HL-60/S4 (cell line): ENCODE results near the gene JADE1.

ENCODE experiments used
- in situ Hi-C: fragments of 300-500 bp; cut with MboI; formaldehyde crosslinking; loops from 2 replicates; pipeline ENCODE4 v1.14.3; 2022; ENCODE audit warnings: low sequenced_read_pairs

The JADE1 gene

DNA sequence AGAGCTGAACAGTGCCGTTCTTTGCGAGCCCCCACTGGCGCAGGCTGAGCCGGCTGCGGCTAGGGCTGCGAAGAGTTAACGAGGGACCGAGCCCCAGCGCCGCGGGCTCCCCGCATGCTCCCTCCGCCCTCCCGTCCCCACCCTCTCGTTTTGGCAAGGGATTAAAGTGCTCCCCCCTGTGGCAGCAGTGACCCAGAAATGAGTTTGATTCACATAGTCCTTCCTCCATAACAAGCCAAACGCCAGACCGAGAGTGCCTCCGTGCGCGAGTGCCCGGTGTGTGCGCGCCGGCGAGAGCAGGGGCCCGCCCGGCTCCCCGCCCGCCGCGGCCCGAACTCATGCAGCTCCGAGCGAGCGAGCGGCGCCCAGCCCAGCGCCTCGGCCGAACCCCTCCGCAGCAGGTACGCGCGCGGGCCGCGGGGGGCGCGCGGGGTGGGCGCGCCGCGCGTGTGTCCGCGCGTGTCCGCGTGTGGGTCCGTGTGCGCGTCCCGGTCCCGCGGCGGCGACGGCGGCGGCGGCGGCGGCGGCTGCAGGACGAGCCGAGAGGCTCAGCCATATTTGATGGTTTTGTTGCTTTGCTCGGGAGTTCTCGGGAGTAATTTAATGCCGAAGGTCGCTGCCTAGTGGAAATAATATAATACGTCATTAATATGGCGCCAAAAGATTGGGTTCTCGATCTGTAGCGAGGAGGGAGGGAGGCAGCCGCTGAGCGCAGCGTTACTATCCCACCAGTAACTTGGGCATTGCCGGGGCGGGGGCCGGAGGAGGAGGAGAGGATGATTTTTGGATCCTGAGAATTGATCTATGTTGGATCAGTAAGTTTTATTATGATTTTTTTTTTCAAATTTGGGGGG, at the start of gene JADE1:
TSS of gene JADE1 (plus strand) at position 224 of the 854 bp plus-strand sequence. CDS start 22,059 bp downstream, outside the sequence.
- in situ Hi-C loops, result no loop called here

DNA sequence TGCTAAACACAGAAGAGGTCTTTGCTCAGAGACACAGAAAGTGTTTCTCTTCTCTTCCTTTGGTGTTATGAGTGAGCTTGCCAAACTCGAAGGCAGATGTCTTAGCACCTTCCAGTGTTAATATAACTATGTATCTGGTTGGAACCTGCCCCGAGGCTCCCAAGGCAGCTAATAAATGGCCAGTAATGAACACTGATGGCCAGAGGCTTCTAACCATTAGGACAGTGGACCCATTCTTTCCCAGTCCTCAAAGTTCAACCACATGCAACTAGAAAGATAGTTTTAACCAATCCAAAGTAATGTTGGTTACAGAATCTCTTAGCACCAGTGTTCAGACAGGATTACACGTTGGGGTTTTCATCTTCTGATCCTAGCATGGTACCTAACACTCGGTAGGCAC, 42.7 kb upstream of the JADE1 start:
- in situ Hi-C loops, result no loop called here

DNA sequence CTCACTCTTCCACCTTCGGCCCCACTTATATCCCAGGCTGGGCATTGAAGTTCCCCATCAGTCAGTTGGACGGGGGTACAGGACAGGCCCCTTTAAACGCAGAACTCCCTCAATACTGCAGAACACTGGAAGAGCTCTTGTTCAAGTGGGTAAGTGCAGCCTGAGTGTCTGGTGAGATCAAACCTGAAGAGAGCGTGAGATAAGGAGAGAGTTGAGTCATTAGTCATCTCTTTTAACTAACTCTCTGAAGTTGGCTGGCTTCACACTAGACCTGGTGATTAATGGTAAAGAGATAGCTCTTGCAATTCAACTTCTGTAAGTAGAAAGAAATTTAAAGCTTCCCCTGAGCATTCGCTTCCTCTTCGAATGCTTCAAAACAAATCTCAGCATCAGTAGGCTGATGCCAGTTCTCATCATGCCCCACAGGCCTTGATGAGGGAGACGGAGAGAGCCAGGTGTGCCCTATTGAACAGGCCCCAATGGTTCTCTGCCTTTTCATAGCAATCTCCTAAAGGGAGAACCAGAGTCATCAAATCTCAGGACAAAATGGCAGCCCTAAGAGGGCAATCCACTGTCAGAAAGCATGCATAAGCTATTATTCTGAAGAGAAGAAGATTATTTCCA, 41.0 kb upstream of the JADE1 start:
- in situ Hi-C loops, result no loop called here

DNA sequence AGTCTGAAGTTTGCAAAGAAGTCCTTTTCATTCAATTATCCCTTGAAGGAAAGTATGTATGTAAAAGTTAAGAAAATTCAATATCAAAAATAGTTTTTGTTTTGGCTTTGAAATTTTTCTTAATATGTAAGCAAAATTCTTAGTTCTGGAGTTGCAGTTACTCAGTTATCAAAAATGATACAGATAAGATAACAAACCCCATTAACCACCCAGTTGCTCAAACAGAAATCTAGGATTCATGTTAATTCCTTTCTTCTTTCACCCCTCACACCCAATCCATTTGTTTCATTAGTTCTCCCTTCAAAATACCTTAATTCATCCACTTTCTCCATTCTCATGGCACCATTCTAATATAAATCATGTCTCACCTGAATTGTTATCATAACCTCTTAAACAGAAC, 40.5 kb upstream of the JADE1 start:
- in situ Hi-C loops, result no loop called here

DNA sequence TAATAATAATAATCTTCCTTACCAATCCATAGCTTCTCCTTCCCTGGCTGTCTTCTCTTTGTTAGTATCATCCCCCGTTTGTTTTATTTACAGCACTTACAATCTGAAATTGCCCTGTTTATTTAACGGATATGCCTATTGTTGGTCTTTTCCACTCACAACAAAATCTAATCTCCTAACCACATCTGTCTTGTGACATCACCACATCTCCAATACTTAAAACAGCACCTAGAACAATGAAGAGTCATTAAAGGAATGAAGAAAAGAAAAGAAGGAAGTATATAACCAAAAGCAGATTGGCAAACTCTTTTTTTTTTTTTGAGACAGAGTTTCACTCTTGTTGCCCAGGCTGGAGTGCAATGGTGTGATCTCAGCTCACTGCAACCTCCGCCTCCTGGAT, 38.7 kb upstream of the JADE1 start:
- in situ Hi-C loops, result no loop called here

- in situ Hi-C loops, result no loop called here
Measured at GRCh38 chr4:128775477-128775876, 34.0 kb upstream of the JADE1 start.

DNA sequence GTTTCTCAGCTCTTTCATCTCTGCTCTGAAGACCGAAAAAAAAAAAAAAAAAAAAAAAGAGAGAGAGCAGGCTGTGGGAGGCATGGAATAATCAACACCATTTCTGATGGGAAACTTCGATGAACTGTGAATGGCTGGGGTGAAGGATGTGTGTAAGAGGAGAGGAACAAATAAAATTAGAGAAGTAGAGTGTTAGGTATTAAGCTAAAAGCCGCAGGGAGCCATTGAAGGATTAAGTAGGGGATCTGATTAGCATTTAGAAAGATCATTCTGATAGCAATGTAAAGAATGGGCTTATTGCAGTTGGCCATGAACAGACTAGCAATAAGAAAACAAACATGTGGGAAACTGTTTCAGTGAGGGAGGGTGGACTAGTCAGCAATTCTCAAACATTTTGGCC, 33.6 kb upstream of the JADE1 start:
- in situ Hi-C loops, result no loop called here

DNA sequence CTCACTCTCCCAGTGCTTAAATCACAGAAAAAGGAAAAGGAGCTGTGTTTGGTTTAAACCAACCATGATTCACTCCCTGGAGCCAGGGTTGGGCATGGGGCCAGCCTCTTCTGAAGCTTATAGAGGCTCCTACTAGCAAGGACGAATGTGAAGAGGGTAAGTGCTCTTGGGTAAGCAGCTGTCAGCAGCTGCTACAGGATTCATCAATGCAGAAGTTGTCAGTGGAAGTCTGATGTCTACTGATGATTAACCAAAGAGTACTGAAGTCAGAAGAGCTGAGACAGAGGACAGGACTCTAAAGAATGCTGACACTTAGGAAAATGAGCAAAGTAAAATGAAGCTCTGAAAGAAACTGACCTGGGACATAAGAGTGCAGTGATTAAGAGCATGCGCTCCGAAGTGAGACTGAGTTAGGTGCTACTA, 32.7 kb upstream of the JADE1 start:
- in situ Hi-C loops, result no loop called here

GRCh38 chr4:128780688-128781087, 28.8 kb upstream of the JADE1 start:
- in situ Hi-C loops, result no loop called here

DNA sequence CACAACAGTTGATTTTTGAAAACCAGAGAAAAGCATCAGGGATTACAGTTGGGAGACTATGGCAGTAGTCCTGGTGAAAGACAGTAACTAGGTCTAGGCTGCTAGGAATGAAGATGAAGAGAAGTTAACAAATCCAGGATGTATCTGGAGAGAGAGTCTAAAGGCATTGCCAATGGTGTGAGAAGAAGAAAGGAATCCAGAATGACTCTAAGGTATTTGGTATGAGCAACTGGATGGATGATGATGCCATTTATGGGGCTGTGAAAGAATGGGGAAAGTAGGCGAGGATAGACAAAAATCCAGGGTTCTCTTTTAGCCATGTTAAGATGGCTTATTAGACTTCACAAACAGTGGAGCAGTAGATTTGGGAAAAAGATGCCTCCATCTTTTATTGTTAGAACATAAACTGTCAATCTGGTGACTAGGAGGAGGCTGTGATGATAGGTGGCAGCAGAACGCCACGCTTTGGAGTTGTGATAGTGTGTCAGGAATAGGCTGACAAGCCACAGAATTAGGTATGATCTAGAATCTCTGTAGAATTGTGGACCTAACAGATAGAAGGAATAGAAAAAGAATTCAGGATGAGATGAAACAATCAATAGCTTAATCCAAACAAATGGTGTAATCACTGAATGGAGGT, 27.3 kb upstream of the JADE1 start:
- in situ Hi-C loops, result no loop called here

DNA sequence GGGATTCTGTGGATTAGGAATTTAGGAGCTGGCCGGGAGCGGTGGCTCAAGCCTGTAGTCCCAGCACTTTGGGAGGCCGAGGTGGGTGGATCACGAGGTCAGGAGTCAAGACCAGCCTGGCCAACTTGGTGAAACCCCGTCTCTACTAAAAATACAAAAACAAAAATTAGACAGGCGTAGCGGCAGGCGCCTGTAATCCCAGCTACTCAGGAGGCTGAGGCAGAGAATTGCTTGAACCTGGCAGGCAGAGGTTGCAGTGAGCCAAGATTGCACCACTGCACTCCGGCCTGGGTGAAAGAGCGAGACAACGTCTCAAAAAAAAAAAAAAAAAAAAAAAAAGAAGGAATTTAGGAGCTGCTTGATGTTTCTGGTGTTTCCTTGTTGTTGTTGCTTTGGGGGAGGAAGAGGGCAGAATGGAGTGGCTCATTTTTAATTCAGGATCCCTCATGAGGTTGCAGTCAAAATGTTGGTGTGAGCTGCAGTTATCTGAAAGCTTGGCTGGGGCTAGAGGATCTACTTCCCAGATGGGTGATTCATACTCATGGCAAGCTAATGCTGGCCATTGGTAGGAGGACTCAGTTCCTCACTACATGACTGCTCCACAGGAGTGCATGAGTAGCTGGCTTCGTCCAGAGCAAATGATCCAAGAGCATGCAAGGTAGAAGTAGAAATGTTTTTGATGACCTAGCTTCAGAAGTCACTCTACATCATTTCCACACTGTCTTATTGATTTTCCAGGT, 26.5 kb upstream of the JADE1 start:
- in situ Hi-C loops, result no loop called here

GRCh38 chr4:128787509-128788311, 21.8 kb upstream of the JADE1 start:
- in situ Hi-C loops, result no loop called here

- in situ Hi-C loops, result no loop called here
Measured at GRCh38 chr4:128793859-128794672, 15.4 kb upstream of the JADE1 start.

- in situ Hi-C loops, result no loop called here
Measured at GRCh38 chr4:128796934-128797333, 12.6 kb upstream of the JADE1 start.

GRCh38 chr4:128800284-128800683, 9.2 kb upstream of the JADE1 start:
- in situ Hi-C loops, result no loop called here

- in situ Hi-C loops, result no loop called here
Measured at GRCh38 chr4:128800701-128801284, 8.7 kb upstream of the JADE1 start.

DNA sequence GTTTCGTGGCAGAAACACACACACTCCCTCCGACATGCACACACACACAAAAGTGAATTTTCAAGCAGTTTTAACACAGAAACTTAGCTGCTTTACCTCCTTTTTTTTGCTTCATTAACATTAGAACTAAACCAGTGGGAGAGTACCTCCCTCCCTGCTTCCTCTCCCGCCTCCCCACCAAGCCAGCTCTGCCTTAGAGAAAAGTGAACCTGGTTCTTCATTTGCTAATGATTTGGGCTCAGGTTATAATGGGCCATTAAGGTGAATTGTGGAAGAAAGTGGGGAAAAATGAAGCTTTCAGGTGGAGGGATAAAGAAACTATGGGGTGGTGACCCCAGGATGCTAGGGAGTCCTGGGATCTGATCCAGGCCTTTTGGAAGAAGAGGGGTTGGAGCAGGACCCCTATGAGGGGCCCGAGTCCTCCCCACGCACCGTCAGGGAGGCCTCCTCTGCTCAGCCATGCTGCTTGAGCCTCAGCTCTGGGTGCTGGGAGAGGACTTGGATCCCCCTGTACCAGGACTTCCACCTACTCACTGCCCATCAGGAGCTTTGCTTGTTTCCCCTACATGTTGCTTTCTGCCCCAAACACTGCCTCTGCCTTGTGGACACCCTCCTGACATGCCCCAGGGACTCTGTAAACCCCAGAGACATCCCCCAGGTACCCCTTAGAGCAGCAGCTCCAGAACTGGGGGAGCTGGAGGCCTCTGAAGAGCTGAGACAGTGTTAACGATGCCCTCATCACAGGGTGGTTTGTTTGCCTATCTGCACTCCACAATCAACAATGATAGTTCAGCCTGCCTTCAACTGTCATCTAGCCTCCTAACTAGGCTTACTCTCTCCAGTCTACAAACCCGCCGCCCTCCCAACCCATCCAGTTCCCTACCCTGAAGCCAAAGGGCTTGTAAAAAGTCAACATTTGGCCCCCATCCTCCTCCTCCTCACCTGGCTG, 6.5 kb upstream of the JADE1 start:
- in situ Hi-C loops, result no loop called here

DNA sequence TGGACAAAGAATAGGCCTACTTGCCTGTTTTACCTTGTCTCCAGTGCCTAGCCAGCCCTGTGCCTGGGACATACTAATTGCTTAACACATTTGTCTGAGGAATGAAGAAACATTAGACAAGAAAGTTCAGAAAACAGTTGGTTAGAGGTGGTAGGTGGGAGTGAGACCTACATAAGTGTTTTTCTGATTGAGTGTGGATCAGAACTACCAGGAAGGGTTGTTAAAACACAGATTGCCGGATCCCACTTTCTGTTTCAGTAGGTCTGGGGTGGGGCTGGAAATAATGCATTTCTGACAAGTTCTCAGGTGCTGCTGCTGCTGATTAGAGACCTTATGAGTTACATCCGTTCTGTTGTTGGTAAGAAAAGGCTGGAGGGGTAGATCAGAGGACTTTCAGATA, 5.7 kb upstream of the JADE1 start:
- in situ Hi-C loops, result no loop called here
